Measurements from ENCODE around the gene ZNF385B.
"Not testable (repeated sequence)": the region's sequence is repeated elsewhere in the genome, so short reads cannot be mapped to it uniquely, and the experiment has no call there.

Gene ZNF385B

GRCh38 chr2:179511105-179511789, 350.2 kb downstream of the ZNF385B start:
- no peaks in the 10 kb centered on the region for H3K27me3 Mint-ChIP-seq
- H3K4me3 Mint-ChIP-seq, result no peak overlapping the region
- no peak for ATAC-seq (ENCODE audit: low read depth)
- H3K36me3 Mint-ChIP-seq, result no peaks in the 10 kb centered on the region
- peaks cover 2% of the 10 kb centered on the region for H3K9me3 Mint-ChIP-seq
- no peaks in the 10 kb centered on the region for H3K4me1 Mint-ChIP-seq
- no peak overlapping the region for H3K27ac Mint-ChIP-seq
- no peak for DNase-seq (ENCODE audit: low spot score in 2 of 2)

DNA sequence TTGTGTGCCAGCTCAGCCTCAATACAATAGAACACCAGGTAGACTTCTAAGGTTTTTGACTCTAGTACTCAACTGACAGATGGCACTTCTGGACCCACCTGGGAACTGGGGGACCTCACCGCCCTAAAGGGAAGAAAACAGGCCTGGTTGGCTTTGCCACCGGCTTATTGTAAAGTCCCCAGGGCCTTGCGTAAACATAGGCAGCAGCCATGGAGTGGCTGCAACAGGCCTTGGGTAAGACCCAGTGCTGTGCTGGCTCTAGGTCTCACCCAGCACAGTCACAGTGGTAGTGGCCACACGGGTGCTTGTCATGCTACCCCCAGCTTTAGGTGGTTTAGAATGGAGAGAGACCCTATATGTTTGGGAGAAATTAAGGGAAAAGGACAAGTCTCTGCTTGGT, 366.1 kb downstream of the ZNF385B start:
- H3K4me3 Mint-ChIP-seq, result no peak overlapping the region
- H3K36me3 Mint-ChIP-seq, result peaks cover 2% of the 10 kb centered on the region
- peaks cover 7% of the 10 kb centered on the region for H3K9me3 Mint-ChIP-seq
- ATAC-seq (ENCODE audit: low read depth), result no peak
- no peak overlapping the region for H3K27ac Mint-ChIP-seq
- H3K27me3 Mint-ChIP-seq, result no peaks in the 10 kb centered on the region
- H3K4me1 Mint-ChIP-seq, result no peaks in the 10 kb centered on the region
- no peak for DNase-seq (ENCODE audit: low spot score in 2 of 2)

DNA sequence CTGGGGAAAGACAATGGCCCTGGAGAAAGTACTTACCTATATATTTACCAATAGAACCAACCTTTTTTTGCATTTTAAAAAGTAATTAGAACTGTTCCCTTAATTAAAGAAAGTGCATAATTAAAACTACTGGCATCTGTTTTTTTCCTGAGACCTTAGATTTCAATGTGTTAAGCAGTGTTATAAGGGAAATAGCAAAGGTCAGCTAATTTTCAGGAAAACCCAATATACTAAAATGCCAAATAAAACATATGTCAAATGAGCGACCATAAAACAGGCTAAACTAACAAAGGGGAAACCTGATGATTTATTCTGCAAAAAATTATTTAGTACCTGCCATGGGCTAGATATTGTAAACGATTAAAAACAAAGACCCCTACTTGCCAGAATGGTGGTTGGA, 372.8 kb downstream of the ZNF385B start:
- Mint-ChIP-seq H3K9me3 (no peaks in the 10 kb centered on the region), H3K36me3 (no peaks in the 10 kb centered on the region), H3K27me3 (no peaks in the 10 kb centered on the region), H3K27ac (no peak overlapping the region), H3K4me1 (no peaks in the 10 kb centered on the region), H3K4me3 (no peak overlapping the region)
- no peak for DNase-seq (ENCODE audit: low spot score in 2 of 2)
- ATAC-seq (ENCODE audit: low read depth), result no peak

DNA sequence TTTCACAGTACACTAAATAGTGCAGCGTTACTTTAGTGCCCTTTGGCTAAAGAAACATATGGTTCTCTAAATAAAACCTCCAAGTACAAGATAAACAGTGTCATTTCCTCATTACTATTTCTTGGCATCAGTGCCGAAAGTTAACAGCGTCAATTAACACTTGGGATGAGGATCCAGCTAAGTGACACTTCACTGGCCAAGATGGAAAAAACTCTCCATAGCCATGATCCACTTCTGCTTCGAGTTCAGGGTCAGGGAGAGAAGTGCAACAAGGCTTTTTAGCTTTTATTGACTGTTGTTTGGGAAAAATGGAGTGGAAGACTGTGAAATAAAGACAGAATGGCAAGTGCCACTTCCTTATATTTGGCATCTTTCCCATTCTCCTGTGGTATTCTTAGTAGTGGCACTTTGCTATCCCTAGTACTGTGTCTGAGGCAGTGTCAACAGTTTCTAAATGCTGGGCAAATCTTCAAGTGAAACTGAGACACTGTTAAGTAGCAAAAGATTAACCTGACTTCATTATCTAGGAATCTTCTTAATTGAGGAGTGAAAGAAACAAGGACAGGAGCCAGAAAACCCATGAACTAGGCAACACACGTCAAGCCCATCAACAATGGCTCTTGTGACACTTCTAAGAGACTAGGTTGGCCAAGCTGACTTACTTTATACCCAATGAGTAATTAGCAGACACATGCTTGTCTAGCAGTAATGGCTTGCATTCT, 374.2 kb downstream of the ZNF385B start:
- Mint-ChIP-seq H3K27ac (no peak overlapping the region), H3K27me3 (no peaks in the 10 kb centered on the region), H3K36me3 (no peaks in the 10 kb centered on the region), H3K4me1 (no peaks in the 10 kb centered on the region), H3K9me3 (no peaks in the 10 kb centered on the region), H3K4me3 (no peak overlapping the region)
- no peak for ATAC-seq (ENCODE audit: low read depth)
- no peak for DNase-seq (ENCODE audit: low spot score in 2 of 2)

DNA sequence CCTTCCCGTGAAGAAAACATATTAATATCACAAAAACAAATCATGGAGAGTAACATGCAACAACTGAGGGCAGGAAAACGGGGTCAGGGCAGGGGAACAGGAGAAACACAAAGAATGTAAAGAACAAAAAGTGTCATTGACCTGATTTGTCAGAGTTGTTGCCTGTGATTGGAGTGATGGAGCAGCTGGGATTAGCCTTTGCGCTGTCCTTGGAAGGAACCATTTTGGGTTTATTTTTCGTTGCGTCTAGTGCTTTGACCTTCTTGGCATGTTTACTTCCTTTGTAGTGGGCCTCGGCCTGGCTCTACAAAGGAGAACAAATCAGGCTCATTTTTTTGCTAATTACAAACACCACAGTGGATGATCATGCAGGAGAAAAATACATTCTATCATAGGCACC, 378.3 kb downstream of the ZNF385B start:
- Mint-ChIP-seq H3K36me3 (no peaks in the 10 kb centered on the region), H3K4me1 (no peaks in the 10 kb centered on the region), H3K4me3 (no peak overlapping the region), H3K9me3 (no peaks in the 10 kb centered on the region), H3K27ac (no peak overlapping the region), H3K27me3 (peaks cover 2% of the 10 kb centered on the region)
- DNase-seq (ENCODE audit: low spot score in 2 of 2), result no peak
- no peak for ATAC-seq (ENCODE audit: low read depth)

DNA sequence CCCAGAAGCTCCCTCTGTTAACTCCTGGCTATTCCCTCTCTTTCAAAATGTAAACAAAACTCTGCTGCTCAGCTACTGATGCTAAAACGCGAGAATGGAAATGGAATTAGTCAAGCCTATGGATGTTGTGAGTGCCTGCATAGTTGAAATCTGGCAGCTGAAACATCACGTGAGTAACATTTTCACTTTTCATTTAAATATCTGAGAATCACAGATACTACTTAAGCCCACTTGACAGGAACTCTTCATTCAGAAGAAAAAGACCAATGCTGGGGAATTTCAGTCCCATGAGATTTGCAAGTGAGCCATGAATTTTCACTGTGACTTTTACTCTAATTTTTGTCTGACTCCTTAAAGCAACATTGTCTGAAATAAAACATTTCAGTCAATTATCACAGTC, 381.5 kb downstream of the ZNF385B start:
- H3K9me3 Mint-ChIP-seq, result no peaks in the 10 kb centered on the region
- H3K4me1 Mint-ChIP-seq, result no peaks in the 10 kb centered on the region
- DNase-seq (ENCODE audit: low spot score in 2 of 2), result no peak
- ATAC-seq (ENCODE audit: low read depth), result no peak
- H3K36me3 Mint-ChIP-seq, result no peaks in the 10 kb centered on the region
- H3K4me3 Mint-ChIP-seq, result no peak overlapping the region
- H3K27ac Mint-ChIP-seq, result no peak overlapping the region
- H3K27me3 Mint-ChIP-seq, result peaks cover 4% of the 10 kb centered on the region

DNA sequence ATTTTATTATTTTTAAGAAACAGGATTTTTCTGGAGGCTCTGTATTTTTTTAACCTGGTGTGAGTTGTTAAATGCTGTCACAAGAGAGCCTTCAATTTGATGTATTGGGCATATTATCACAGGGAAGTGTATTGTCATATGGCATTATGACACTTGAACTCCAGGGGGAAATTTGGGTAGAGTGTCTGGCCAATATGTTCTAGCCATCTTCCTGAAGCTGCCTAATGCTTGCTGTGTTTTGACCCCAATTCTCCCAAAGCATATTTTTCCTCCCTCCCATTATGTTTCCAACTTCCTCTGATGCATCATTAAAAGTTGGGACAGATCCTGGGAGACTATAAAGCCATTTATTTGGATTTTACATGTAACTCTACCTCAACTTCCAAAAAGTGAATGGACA, 382.6 kb downstream of the ZNF385B start:
- ATAC-seq (ENCODE audit: low read depth) (no peak), DNase-seq (ENCODE audit: low spot score in 2 of 2) (no peak)
- Mint-ChIP-seq H3K4me1 (no peaks in the 10 kb centered on the region), H3K36me3 (no peaks in the 10 kb centered on the region), H3K27ac (no peak overlapping the region), H3K4me3 (no peak overlapping the region), H3K27me3 (peaks cover 4% of the 10 kb centered on the region), H3K9me3 (no peaks in the 10 kb centered on the region)

GRCh38 chr2:179470992-179471391, 390.4 kb downstream of the ZNF385B start:
- no peaks in the 10 kb centered on the region for H3K4me1 Mint-ChIP-seq
- peaks cover 3% of the 10 kb centered on the region for H3K9me3 Mint-ChIP-seq
- ATAC-seq (ENCODE audit: low read depth) (no peak), DNase-seq (ENCODE audit: low spot score in 2 of 2) (no peak)
- H3K27me3 Mint-ChIP-seq, result peaks cover 5% of the 10 kb centered on the region
- H3K27ac Mint-ChIP-seq, result no peak overlapping the region
- no peak overlapping the region for H3K4me3 Mint-ChIP-seq
- no peaks in the 10 kb centered on the region for H3K36me3 Mint-ChIP-seq

GRCh38 chr2:179470089-179470488, 391.3 kb downstream of the ZNF385B start:
- Mint-ChIP-seq H3K27me3 (peaks cover 6% of the 10 kb centered on the region), H3K4me1 (no peaks in the 10 kb centered on the region), H3K27ac (no peak overlapping the region), H3K36me3 (peaks cover under 1% of the 10 kb centered on the region), H3K9me3 (peaks cover 4% of the 10 kb centered on the region), H3K4me3 (no peak overlapping the region)
- no peak for DNase-seq (ENCODE audit: low spot score in 2 of 2)
- no peak for ATAC-seq (ENCODE audit: low read depth)

GRCh38 chr2:179467960-179468359, 393.5 kb downstream of the ZNF385B start:
- Mint-ChIP-seq H3K27ac (no peak overlapping the region), H3K27me3 (peaks cover 10% of the 10 kb centered on the region), H3K4me3 (no peak overlapping the region), H3K9me3 (peaks cover 4% of the 10 kb centered on the region), H3K36me3 (peaks cover 3% of the 10 kb centered on the region), H3K4me1 (no peaks in the 10 kb centered on the region)
- no peak for ATAC-seq (ENCODE audit: low read depth)
- no peak for DNase-seq (ENCODE audit: low spot score in 2 of 2)

DNA sequence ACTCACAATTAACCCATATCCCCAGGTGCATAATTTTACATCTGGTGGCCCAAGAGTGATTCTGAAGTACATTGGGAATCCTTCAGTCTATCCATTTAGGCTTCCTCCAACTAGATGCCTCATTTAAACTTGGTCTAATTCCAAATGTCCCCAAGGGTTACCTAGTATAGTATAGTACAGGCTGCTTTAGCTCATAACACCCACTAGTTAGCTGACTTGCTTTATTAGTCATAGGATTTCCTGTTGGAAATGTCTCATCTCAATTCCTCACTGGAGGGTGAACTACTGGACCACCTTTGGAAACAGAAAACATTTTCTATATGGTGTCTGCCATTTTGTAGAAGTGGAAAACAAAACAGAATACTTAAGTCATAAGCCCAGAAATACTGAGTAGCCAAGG, 394.3 kb downstream of the ZNF385B start:
- Mint-ChIP-seq H3K36me3 (peaks cover 3% of the 10 kb centered on the region), H3K27ac (no peak overlapping the region), H3K9me3 (peaks cover 4% of the 10 kb centered on the region), H3K27me3 (peaks cover 10% of the 10 kb centered on the region), H3K4me3 (no peak overlapping the region), H3K4me1 (no peaks in the 10 kb centered on the region)
- DNase-seq (ENCODE audit: low spot score in 2 of 2) (no peak), ATAC-seq (ENCODE audit: low read depth) (no peak)

DNA sequence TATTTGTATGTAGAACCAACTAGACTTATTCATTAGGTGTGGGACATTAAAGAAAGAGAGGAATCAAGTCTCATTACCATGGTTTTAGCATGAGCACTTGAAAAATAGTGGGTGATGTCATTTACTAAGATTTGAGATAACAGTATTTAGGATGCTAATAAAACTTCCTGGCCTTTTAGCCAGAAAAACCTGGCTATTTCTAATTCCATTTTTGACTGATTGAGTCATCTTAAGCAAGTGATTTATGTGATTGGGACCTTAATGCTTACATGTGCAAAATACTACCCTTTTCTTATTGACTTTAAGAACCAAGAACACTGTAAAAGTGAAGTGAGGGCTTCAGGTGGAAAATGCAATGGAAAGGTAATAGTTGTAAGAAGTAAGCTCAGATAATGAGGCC, 400.0 kb downstream of the ZNF385B start:
- no peak overlapping the region for H3K4me3 Mint-ChIP-seq
- DNase-seq (ENCODE audit: low spot score in 2 of 2) (no peak), ATAC-seq (ENCODE audit: low read depth) (no peak)
- peaks cover 8% of the 10 kb centered on the region for H3K9me3 Mint-ChIP-seq
- H3K27ac Mint-ChIP-seq, result no peak overlapping the region
- no peaks in the 10 kb centered on the region for H3K4me1 Mint-ChIP-seq
- peaks cover 7% of the 10 kb centered on the region for H3K27me3 Mint-ChIP-seq
- peaks cover 3% of the 10 kb centered on the region for H3K36me3 Mint-ChIP-seq

GRCh38 chr2:179460181-179460929, 401.1 kb downstream of the ZNF385B start:
- peaks cover 8% of the 10 kb centered on the region for H3K9me3 Mint-ChIP-seq
- H3K27me3 Mint-ChIP-seq, result peaks cover 5% of the 10 kb centered on the region
- no peak overlapping the region for H3K27ac Mint-ChIP-seq
- no peaks in the 10 kb centered on the region for H3K4me1 Mint-ChIP-seq
- peaks cover 3% of the 10 kb centered on the region for H3K36me3 Mint-ChIP-seq
- DNase-seq (ENCODE audit: low spot score in 2 of 2), result no peak
- no peak for ATAC-seq (ENCODE audit: low read depth)
- H3K4me3 Mint-ChIP-seq, result no peak overlapping the region

DNA sequence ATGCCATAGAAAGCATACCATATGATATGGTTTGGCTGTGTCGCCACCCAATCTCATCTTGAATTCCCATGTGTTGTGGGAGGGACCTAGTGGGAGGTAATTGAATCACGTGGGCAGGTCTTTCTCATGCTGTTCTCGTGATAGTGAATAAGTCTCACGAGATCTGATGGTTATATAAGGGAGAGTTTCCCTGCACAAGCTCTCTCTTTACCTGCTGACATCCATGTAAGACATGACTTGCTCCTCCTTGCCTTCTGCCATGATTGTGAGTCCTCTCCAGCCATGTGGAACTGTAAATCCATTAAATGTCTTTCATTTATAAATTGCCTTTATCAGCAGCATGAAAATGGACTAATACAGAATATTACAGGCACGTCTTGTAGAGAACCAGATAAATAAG, 403.3 kb downstream of the ZNF385B start:
- H3K27ac Mint-ChIP-seq; H3K4me3 Mint-ChIP-seq; H3K36me3 Mint-ChIP-seq; DNase-seq (ENCODE audit: low spot score in 2 of 2); H3K9me3 Mint-ChIP-seq; H3K27me3 Mint-ChIP-seq; ATAC-seq (ENCODE audit: low read depth); H3K4me1 Mint-ChIP-seq: not testable (repeated sequence)
